Astrocyte of the spinal cord (primary cell): ENCODE measurements around the gene ULBP1.
A peak's percentile ranks its signal among the peaks of the same experiment; 100 is the strongest.
"Not testable (repeated sequence)": the region's sequence is repeated elsewhere in the genome, so short reads cannot be mapped to it uniquely, and the experiment has no call there.

ENCODE experiments used
- DNase-seq: peaks from one replicate; pipeline ENCODE4 v3.0.0; 2011; ENCODE audit warnings: low read depth, low spot score
- H3K4me3 ChIP-seq: 2 replicates; pipeline ENCODE4 v1.5.1; 2011; ENCODE audit warnings: low read depth, mild to moderate bottlenecking, low read length, moderate library complexity
- in situ Hi-C: cut with HindIII; loops from 2 replicates; pipeline ENCODE4 v1.10.0; 2017; ENCODE audit warnings: low sequenced_read_pairs
- TF ChIP-seq, protein P1 (sequence below): IDR thresholded peaks from 2 replicates; pipeline ENCODE4 v1.5.1; 2012; ENCODE audit warnings: low read depth, mild to moderate bottlenecking, low read length, inconsistent platforms

ULBP1 gene

DNA sequence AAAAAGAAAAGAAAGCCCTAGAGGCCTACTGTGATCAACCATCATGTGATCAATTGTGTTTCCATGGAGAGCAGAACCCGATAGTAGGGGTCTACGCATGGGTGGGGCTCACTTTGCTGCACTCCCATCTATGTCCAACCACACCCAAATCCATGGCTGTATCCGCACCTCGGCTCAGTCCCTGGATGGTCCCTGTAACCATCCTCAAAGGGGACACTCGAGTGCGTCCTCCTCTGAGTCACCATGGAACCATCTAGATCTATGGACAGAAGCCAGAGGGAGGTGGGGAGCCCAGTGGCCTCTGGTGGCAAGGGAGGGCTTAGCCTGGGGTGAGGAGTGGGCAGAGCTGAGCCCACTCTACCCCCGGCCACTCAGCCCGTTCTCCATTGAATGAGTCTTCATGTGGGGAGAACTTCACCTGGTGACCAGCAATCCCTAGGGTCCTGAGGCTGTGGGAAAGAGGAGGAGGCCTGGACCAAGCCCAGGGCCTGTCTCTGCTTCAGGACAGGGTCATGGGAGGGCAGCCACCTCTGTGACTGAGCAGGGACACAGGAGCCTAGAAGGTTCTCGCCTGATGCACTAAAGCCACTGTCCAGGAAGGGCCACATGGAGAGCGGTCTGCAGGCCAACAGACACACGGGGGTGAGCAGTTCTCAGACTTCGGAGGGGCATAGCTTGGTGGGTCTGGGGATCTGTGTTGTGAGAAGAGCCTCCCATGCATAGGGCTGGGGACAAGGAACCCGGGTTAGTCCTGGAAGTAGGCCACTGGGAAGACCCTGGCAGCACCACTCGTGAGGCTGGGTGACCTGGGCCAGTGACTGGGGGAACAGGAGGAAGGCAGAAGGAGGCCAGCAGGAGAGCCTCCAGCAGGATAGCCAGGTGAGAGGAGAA is 42.3 kb downstream of the ULBP1 start:
- TF ChIP-seq, protein P1, sequence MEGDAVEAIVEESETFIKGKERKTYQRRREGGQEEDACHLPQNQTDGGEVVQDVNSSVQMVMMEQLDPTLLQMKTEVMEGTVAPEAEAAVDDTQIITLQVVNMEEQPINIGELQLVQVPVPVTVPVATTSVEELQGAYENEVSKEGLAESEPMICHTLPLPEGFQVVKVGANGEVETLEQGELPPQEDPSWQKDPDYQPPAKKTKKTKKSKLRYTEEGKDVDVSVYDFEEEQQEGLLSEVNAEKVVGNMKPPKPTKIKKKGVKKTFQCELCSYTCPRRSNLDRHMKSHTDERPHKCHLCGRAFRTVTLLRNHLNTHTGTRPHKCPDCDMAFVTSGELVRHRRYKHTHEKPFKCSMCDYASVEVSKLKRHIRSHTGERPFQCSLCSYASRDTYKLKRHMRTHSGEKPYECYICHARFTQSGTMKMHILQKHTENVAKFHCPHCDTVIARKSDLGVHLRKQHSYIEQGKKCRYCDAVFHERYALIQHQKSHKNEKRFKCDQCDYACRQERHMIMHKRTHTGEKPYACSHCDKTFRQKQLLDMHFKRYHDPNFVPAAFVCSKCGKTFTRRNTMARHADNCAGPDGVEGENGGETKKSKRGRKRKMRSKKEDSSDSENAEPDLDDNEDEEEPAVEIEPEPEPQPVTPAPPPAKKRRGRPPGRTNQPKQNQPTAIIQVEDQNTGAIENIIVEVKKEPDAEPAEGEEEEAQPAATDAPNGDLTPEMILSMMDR = no peak
- DNase-seq = no peak
- in situ Hi-C loops = no loop called here
- peak overlapping the region; percentile 68 for H3K4me3 ChIP-seq

DNA sequence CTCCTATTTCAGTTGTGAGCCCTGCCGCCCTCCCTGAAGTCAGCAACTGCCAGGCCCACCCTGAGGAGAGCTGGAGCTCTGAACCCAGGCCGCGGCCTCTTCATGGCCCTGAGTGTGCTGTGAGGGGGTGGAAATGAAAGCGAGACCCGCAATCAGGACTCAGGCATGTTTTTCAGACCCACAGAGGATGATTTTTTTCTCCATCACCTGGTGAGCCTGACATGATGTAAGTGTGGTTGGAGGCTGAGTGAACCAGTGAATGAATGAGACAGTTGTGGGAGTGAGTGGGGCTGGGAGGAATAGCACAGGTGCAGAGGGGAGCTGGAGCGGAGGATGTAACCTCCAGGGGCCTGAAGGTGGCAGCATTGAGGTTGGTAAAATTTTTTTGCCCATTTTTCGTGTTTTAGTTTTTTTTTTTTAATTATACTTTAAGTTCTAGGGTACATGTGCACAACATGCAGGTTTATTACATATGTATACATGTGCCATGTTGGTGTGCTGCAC is 43.3 kb downstream of the ULBP1 start:
- no peak overlapping the region for H3K4me3 ChIP-seq
- no peak for DNase-seq
- TF ChIP-seq, protein P1 = peak; percentile 58
- in situ Hi-C loops = no loop called here

DNA sequence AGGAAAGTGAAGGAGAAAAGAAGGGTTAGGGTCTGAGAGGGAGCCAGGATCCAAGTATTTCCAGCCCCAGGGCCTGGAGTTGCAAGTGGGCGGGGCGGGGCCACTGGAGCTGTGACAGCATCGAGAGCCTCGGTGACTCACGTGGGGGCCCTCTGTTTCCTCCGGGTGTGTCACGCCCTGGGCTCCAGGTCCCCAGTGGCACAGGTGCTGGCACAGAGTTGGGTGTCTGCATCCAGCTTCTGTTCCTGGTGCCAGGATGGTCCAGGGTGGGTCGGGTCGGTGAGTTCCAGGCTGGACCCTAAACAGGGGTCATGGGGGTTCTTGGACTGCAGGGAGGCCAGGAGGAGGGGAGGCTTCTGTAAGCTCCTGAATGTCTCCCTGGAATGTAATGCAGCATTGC is 44.8 kb downstream of the ULBP1 start:
- in situ Hi-C loops = no loop called here
- no peak overlapping the region for H3K4me3 ChIP-seq
- no peak for DNase-seq
- TF ChIP-seq, protein P1 = no peak

DNA sequence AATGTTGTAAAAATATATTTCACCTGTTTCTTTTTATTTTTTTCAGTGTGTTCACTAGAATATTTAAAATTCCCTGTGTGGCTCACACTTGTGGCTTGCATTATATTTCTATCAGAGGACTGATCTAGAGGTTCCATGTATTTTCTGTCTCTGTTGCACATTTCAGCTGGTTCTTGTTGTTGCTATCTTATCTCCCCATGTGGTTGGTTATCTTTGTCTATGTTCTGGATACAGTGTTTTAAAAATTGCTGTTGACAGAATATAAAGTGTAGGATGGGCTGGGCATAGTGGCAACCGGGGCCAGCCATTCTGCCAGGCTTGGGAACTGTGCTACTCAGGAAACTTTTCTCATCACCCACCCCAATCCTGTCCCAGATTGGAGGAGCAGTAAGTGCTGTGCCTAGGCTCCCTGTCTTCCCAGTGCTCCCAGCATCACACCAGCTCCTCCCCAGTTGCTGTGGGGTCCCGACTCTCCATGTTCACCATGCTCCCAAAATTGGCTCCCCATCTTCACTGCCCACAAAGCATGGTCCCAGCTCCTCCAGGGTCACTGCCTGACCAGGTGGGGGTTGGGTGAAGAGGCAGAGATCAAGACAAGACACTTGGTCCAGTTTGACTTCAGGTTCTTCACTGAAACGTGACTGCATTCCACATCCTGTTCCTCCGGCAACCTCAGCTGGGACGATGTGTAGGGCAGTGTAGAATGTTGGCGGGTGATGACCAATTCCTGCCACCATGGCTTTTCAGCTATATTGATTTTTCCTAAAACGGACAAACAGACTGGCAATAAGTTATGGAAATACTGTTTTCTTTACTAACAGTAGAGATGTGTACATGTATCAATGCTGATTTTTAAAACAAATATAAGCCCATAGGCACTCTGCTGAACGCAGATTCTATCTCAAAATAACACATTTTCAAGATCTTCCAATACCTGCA is 49.4 kb downstream of the ULBP1 start:
- H3K4me3 ChIP-seq, DNase-seq: not testable (repeated sequence)

DNA sequence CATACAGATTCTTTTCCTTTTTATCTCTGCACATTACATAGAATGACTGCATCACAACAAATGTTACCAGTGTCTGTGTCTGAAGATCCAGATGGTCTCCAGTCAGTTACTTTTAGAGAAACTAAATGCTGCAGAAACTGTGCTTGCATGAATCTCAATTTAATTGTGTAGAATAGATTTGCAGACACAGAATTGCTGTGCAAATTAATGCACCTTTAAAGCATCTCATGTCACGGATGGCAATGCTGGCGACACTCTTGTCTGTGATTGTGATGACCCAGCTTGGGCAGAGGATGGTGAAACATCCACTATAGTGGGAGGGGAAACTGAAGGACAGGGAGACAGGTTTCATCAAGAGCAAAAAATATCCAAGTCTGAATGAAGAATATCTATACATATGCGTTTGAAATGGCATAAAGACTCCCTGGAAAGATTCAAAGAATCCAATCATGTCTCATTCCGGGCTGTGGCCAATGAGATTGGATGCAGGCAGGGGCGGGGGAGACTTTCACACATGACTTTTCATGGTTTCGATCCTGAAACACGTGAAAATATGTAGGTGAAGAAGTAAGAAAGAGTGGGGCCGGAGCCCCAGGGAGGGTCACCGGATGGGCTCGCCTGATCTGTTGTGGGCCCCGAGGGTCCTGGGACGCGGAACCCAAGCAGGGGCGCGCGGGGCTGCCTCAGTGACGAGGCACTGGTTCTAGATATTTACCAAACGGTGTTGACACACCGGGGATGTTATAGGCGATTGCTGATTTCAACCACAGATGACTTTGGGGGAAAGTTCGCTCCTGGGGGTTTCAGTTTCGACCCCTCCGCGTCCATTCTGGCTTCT is 50.3 kb downstream of the ULBP1 start:
- DNase-seq, H3K4me3 ChIP-seq, in situ Hi-C loops: not testable (repeated sequence)

More for the DNA sequence above, 49.4 kb downstream of the ULBP1 start:
- in situ Hi-C loops = not testable (repeated sequence)

DNA sequence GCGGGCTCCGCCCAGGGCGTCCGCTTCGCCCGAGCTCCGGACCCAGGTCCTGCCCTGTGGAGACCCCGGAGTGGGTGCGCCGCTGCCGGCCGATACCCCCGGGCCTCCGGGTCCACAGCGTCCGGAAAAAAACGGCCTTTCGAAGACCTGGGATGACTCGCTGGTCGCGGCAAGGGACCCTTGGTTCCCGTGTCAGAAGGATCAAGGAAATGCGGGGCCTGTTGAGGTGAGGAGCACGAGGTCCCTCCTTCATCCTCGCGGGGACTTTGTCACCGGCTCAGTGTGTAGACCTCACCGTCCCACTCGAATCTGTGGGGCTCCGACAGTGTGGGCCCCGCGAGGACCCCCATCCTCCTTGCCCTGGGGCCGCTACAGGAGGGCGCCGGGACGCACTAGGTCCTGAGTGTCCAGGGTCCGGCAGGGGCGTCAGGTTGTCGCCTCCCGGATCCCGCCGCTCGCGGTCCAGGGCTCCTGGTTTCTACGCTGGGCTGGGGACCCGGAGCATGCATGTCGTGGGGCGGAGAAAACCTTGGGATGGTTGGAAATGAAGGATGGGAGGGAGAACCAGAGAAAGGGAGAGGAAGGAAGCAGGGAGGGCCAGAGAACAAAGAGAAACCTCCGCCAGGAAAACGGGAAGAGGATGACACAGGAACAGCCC is 51.0 kb downstream of the ULBP1 start:
- H3K4me3 ChIP-seq, in situ Hi-C loops, DNase-seq: not testable (repeated sequence)

DNA sequence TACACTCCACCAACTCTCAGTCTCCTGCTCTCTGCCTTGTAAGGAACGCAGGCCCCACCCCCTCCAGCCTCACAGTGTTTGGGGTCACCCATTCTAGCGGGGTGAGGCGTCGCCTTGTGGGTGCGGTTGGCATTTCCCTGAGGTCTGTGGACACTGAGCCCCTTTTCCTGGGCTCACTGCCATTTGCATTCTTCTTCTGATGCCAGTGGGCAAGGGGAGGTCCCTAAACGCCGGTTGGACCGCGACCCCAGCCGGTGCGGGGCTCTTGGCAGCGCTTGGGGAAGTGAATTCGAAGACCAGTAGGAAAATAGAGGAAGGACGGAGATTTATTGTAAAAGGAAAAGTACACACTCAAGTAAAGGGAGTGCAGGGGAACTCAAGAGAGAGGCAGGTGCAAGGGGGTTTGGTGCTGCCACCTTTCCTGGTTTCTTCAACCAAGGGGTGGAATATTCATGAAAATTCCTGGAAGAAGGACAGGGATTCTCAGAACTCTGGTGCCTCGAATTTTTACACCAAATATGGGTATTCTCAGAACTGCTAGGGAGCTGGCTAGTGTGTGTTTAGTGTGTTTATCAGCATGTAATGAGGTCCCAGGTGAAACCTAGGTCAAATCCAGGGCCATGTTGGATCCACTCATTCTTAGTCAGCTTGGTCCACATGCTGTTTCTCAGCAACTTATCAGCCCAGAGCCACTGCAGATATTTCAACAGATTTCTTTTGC is 51.7 kb downstream of the ULBP1 start:
- H3K4me3 ChIP-seq, in situ Hi-C loops, DNase-seq: not testable (repeated sequence)
